HepG2 (cell line): Measurements from ENCODE around the gene AP1S3. TPM values are rescaled to one million over a fixed set of nuclear protein-coding genes. Genes with fewer than 3 reads are reported as not detected.

Experiments
- ARNT2 ChIP-seq: sonication (generic); formaldehyde crosslinking; IDR thresholded peaks from 2 replicates; pipeline ENCODE4 v1.8.0; 2022; ENCODE audit warnings: mild to moderate bottlenecking, low read depth, missing genetic modification reagents, moderate library complexity
- MXD4 ChIP-seq: IDR thresholded peaks from 2 replicates; pipeline ENCODE4 v1.6.1; 2016; ENCODE audit warnings: mild to moderate bottlenecking, missing biosample characterization, missing genetic modification reagents
- MXI1 ChIP-seq: IDR thresholded peaks from 3 replicates; pipeline ENCODE4 v1.6.1; 2012; ENCODE audit warnings: low read depth, low read length, inconsistent platforms, borderline replicate concordance
- MYNN ChIP-seq: sonication (generic); formaldehyde crosslinking; IDR thresholded peaks from 2 replicates; pipeline ENCODE4 v1.4.0; 2020; ENCODE audit warnings: mild to moderate bottlenecking, low read depth, missing genetic modification reagents
- SALL1 ChIP-seq: sonication (generic); formaldehyde crosslinking; IDR thresholded peaks from 2 replicates; pipeline ENCODE4 v1.8.0; 2022; ENCODE audit warnings: mild to moderate bottlenecking, missing genetic modification reagents
- SALL2 ChIP-seq: sonication (generic); formaldehyde crosslinking; IDR thresholded peaks from 2 replicates; pipeline ENCODE4 v1.8.1; 2023; ENCODE audit warnings: mild to moderate bottlenecking, missing genetic modification reagents, inconsistent platforms
- SATB2 ChIP-seq: sonication (generic); formaldehyde crosslinking; IDR thresholded peaks from 2 replicates; pipeline ENCODE4 v1.5.0; 2020; ENCODE audit warnings: missing genetic modification reagents
- SRSF4 ChIP-seq: fragments of 200-400 bp; formaldehyde crosslinking; IDR thresholded peaks from one replicate; pipeline ENCODE4 v1.6.1; 2018; ENCODE audit warnings: mild to moderate bottlenecking, low read depth, low read length, moderate library complexity; ENCODE audit not compliant: poor library complexity, severe bottlenecking
- TCF7 ChIP-seq: sonication (generic); IDR thresholded peaks from 2 replicates; pipeline ENCODE4 v1.6.1; 2016; ENCODE audit warnings: antibody characterized with exemption, low read depth
- TGIF2 ChIP-seq: IDR thresholded peaks from 2 replicates; pipeline ENCODE4 v1.6.1; 2016; ENCODE audit warnings: control low read depth, missing compliant biosample characterization
- ZBTB7A ChIP-seq: sonication (generic); formaldehyde crosslinking; IDR thresholded peaks from 2 replicates; pipeline ENCODE4 v1.8.0; 2022; ENCODE audit warnings: mild to moderate bottlenecking, missing genetic modification reagents
- ZNF224 ChIP-seq: sonication (generic); formaldehyde crosslinking; IDR thresholded peaks from 2 replicates; pipeline ENCODE4 v1.5.0; 2020; ENCODE audit warnings: mild to moderate bottlenecking, missing genetic modification reagents
- ZNF530 ChIP-seq: sonication (generic); formaldehyde crosslinking; IDR thresholded peaks from 2 replicates; pipeline ENCODE4 v1.5.0; 2020; ENCODE audit warnings: low read depth, mild to moderate bottlenecking, missing genetic modification reagents
- ZNF557 ChIP-seq: sonication (generic); formaldehyde crosslinking; IDR thresholded peaks from 2 replicates; pipeline ENCODE4 v1.4.0; 2020; ENCODE audit warnings: missing genetic modification reagents
- ZNF7 ChIP-seq: IDR thresholded peaks from 2 replicates; pipeline ENCODE4 v1.6.1; 2016; ENCODE audit warnings: missing biosample characterization, missing genetic modification reagents
- polyA plus RNA-seq, 8 experiments: library from polyadenylated mRNA; depleted of rRNA in 3 of 8; stranded (reverse) in 7 of 8; unstranded in 1 of 8; fragments of >200 nt; fragmentation: Illumina TruSeq in 4 of 8; extraction: Trizol in 4 of 8; gene quantifications; 2 replicates each; pipeline versions ENCODE4 v1.2.1 to v1.2.3, GENCODE V29; 2011 to 2016; ENCODE audit warnings: low read depth in 4 of 8, missing spikeins in 1 of 8, mixed read lengths in 1 of 8; ENCODE audit not compliant: insufficient read depth in 1 of 8
- total RNA-seq, 5 experiments: library from RNA; depleted of rRNA; stranded (reverse); fragments of >200 nt; fragmentation: Illumina TruSeq; extraction: Trizol; gene quantifications; 2 replicates each; pipeline ENCODE4 v1.2.3, GENCODE V29; 2016; ENCODE audit warnings: low read depth in 1 of 5
- TF ChIP-seq, protein P1 (sequence below): sonication (generic); formaldehyde crosslinking; IDR thresholded peaks from 2 replicates; pipeline ENCODE4; 2020; ENCODE audit warnings: missing genetic modification reagents, mild to moderate bottlenecking, borderline replicate concordance
- TF ChIP-seq, protein P2 (sequence below): sonication (generic); formaldehyde crosslinking; IDR thresholded peaks from 2 replicates; pipeline ENCODE4 v1.4.0; 2020; ENCODE audit warnings: missing genetic modification reagents
- TF ChIP-seq, protein P3 (sequence below): IDR thresholded peaks from 2 replicates; pipeline ENCODE4 v1.6.1; 2016; ENCODE audit warnings: missing biosample characterization, missing genetic modification reagents, low read depth
- TF ChIP-seq, protein P4 (sequence below): sonication (generic); formaldehyde crosslinking; IDR thresholded peaks from 2 replicates; pipeline ENCODE4 v1.5.1; 2020; ENCODE audit warnings: missing genetic modification reagents, mild to moderate bottlenecking, borderline replicate concordance

AP1S3 gene
- total and polyA plus RNA-seq, 2 of the 13 experiments (the other 11 are each of a cell fraction or from before 2014, with no cell fraction given): 3.0 to 16.3 TPM

DNA sequence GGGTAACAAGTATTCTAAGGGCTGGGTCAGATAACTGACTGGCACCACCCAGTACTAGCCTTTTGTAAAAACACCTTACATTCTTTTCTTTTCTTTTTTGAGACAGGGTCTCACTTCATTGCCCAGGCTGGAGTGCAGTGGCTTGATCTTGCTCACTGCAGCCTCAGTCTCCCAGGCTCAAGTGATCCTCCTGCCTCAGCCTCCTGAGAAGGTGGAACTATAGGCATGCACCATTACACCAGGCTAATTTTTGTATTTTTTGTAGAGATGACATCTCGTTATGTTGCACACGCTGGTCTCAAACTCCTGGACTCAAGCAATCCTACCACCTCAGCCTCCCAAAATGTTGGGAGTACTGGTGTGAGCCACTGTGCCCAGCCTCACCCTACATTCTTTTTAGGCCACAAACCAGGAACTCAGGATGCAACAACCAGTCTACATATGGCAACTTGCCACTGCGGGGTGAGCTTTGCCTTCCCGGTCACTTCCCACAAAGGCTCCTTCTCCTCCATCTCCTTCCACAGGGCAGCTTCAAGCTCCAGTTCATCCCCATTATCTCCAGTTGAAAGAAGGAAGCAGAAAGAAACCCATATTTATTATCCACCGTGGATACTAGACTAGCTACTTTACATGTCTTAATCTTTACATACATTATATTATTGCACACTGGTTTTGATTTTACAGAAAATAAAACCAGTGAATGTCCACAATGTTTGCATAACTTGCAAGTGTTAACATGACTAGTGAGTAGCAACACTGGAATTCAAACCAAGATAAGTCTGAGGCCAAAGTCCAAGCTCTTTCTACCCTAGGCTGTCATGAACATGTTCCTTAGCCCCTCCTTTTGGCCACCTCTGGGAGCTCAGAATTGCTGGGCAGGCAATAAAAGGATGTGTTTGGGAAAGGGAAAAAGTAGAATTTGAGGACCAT lies 23.7 kb upstream of the AP1S3 start (continued):
- TF ChIP-seq, protein P1, sequence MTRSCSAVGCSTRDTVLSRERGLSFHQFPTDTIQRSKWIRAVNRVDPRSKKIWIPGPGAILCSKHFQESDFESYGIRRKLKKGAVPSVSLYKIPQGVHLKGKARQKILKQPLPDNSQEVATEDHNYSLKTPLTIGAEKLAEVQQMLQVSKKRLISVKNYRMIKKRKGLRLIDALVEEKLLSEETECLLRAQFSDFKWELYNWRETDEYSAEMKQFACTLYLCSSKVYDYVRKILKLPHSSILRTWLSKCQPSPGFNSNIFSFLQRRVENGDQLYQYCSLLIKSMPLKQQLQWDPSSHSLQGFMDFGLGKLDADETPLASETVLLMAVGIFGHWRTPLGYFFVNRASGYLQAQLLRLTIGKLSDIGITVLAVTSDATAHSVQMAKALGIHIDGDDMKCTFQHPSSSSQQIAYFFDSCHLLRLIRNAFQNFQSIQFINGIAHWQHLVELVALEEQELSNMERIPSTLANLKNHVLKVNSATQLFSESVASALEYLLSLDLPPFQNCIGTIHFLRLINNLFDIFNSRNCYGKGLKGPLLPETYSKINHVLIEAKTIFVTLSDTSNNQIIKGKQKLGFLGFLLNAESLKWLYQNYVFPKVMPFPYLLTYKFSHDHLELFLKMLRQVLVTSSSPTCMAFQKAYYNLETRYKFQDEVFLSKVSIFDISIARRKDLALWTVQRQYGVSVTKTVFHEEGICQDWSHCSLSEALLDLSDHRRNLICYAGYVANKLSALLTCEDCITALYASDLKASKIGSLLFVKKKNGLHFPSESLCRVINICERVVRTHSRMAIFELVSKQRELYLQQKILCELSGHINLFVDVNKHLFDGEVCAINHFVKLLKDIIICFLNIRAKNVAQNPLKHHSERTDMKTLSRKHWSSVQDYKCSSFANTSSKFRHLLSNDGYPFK (CRISPR knock-in tag): no peak
- TF ChIP-seq SATB2 (CRISPR knock-in tag) (no peak), ZNF530 (CRISPR knock-in tag) (no peak), SALL2 (CRISPR knock-in tag) (no peak), MXD4 (no peak), ZNF224 (no peak), ZNF7 (CRISPR knock-in tag) (no peak), MXI1 (0 out of 3 replicates have a peak, but pooled peaks have one; percentile 12), MYNN (CRISPR knock-in tag) (no peak), SALL1 (no peak; the same call in none of the 2 replicates), TGIF2 (no peak), SRSF4 (no peak), ZNF557 (CRISPR knock-in tag) (no peak), ZBTB7A (CRISPR knock-in tag) (no peak), TCF7 (0 out of 2 replicates have a peak, but pooled peaks have one; percentile 20), ARNT2 (CRISPR knock-in tag) (no peak)
- TF ChIP-seq, protein P2, sequence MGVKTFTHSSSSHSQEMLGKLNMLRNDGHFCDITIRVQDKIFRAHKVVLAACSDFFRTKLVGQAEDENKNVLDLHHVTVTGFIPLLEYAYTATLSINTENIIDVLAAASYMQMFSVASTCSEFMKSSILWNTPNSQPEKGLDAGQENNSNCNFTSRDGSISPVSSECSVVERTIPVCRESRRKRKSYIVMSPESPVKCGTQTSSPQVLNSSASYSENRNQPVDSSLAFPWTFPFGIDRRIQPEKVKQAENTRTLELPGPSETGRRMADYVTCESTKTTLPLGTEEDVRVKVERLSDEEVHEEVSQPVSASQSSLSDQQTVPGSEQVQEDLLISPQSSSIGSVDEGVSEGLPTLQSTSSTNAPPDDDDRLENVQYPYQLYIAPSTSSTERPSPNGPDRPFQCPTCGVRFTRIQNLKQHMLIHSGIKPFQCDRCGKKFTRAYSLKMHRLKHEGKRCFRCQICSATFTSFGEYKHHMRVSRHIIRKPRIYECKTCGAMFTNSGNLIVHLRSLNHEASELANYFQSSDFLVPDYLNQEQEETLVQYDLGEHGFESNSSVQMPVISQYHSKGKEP (CRISPR knock-in tag): no peak
- TF ChIP-seq, protein P3, sequence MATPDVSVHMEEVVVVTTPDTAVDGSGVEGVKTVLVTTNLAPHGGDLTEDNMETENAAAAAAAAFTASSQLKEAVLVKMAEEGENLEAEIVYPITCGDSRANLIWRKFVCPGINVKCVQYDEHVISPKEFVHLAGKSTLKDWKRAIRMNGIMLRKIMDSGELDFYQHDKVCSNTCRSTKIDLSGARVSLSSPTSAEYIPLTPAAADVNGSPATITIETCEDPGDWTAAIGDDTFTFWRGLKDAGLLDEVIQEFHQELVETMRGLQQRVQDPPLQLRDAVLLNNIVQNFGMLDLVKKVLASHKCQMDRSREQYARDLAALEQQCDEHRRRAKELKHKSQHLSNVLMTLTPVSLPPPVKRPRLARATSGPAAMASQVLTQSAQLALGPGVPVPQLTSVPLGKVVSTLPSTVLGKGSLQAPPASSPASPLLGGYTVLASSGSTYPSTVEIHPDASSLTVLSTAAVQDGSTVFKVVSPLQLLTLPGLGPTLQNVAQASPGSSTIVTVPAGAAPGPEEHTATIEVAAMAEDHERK (CRISPR knock-in tag): no peak
- TF ChIP-seq, protein P4, sequence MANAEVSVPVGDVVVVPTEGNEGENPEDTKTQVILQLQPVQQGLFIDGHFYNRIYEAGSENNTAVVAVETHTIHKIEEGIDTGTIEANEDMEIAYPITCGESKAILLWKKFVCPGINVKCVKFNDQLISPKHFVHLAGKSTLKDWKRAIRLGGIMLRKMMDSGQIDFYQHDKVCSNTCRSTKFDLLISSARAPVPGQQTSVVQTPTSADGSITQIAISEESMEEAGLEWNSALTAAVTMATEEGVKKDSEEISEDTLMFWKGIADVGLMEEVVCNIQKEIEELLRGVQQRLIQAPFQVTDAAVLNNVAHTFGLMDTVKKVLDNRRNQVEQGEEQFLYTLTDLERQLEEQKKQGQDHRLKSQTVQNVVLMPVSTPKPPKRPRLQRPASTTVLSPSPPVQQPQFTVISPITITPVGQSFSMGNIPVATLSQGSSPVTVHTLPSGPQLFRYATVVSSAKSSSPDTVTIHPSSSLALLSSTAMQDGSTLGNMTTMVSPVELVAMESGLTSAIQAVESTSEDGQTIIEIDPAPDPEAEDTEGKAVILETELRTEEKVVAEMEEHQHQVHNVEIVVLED (CRISPR knock-in tag): no peak
